Aorta (tissue), 5 donors: ENCODE measurements around the gene EZR. TPM values are rescaled to one million over a fixed set of nuclear protein-coding genes. Genes with fewer than 3 reads are reported as not detected.
A peak's percentile ranks its signal among the peaks of the same experiment; 100 is the strongest.
"Not testable (repeated sequence)": the region's sequence is repeated elsewhere in the genome, so short reads cannot be mapped to it uniquely, and the experiment has no call there.

Experiments used
- ATAC-seq: fragments of 200-7000 bp; cut with Tn5 transposase; one replicate; pipeline ENCODE4 v1.9.1; 2022; ENCODE audit warnings: moderate library complexity; ENCODE audit not compliant: low FRiP score
- DNase-seq, 2 donors: peaks; one replicate each; pipeline ENCODE4 v3.0.0-alpha.2; 2020
- H3K27ac ChIP-seq, 2 donors: one replicate each; pipeline ENCODE4 v1.5.1; 2013; ENCODE audit warnings: low read length in 2 of 2, mild to moderate bottlenecking in 2 of 2, moderate library complexity in 2 of 2, control low read depth in 1 of 2, inconsistent platforms in 1 of 2, low read depth in 1 of 2
- H3K27me3 ChIP-seq, 2 donors: one replicate each; pipeline ENCODE4 v1.6.1; 2013; ENCODE audit warnings: control low read depth in 1 of 2, low read length in 1 of 2, mild to moderate bottlenecking in 1 of 2, moderate library complexity in 1 of 2; ENCODE audit not compliant: insufficient read depth in 2 of 2, control insufficient read depth in 1 of 2
- H3K36me3 ChIP-seq, 2 donors: one replicate each; pipeline ENCODE4 v1.6.1; 2013; ENCODE audit warnings: control low read depth in 1 of 2, low read length in 1 of 2, mild to moderate bottlenecking in 1 of 2; ENCODE audit not compliant: insufficient read depth in 2 of 2, control insufficient read depth in 1 of 2
- H3K4me1 ChIP-seq, 2 donors: one replicate each; pipeline ENCODE4 v1.6.1; 2013; ENCODE audit warnings: low read length in 2 of 2, control low read depth in 1 of 2, mild to moderate bottlenecking in 1 of 2, moderate library complexity in 1 of 2; ENCODE audit not compliant: insufficient read depth in 2 of 2, control insufficient read depth in 1 of 2
- H3K4me3 ChIP-seq, 2 donors: one replicate each; pipeline ENCODE4 v1.5.1; 2013; ENCODE audit warnings: low read length in 2 of 2, control low read depth in 1 of 2, mild to moderate bottlenecking in 1 of 2
- H3K9me3 ChIP-seq: one replicate; pipeline ENCODE4 v1.6.1; 2013; ENCODE audit warnings: mild to moderate bottlenecking, low read length; ENCODE audit not compliant: control insufficient read depth
- WGBS, 2 donors: extraction: QIAGEN DNeasy Blood & Tissue Kit; methylation state at CpG; one replicate each; pipeline ENCODE4 v1.1.7; 2013; 5-methylcytosine and 5-hydroxymethylcytosine counted together
- intact Hi-C, 2 donors: fragments of 100-400 bp; cut with DNase I; formaldehyde crosslinking; loops; one replicate each; pipeline versions ENCODE4 v1.14.2 to v1.15.0; 2022
- polyA plus RNA-seq, 2 donors: library from polyadenylated mRNA; stranded (reverse); fragments of 200-250 nt; gene quantifications; one replicate each; pipeline ENCODE4 v1.2.3, GENCODE V29; 2013
- total RNA-seq, 2 donors: library from RNA; stranded (reverse); fragmentation: NEBNext Ultra II Directional; extraction: Animal tissue kit (Norgen Biotek cat#: 25700); gene quantifications; one replicate each; pipeline ENCODE4 v1.2.1, GENCODE V29; 2021
- donor health status: healthy with polysubstance abuse.
- donor health status: Bipolar disorder and iron deficiency.
- donor health status: DM: no; HTN: no; CAD: no.
- donor health status: DM: no; HTN: no; CAD: no.
- donor health status: DM: yes; HTN: yes; CAD: no.

The EZR gene
- total and polyA plus RNA-seq, 4 donors: 13.4 to 127 (median 50.5) TPM

GRCh38 chr6:158825038-158825950 is 6.1 kb upstream of the EZR start:
- Histone ChIP-seq H3K27ac (no peak overlapping the region), H3K4me1 (no peaks in the 10 kb centered on the region), H3K27me3 (no peaks in the 10 kb centered on the region), H3K4me3 (no peak overlapping the region), H3K9me3 (no peaks in the 10 kb centered on the region), H3K36me3 (no peaks in the 10 kb centered on the region)
- intact Hi-C loops: no loop called here
- WGBS, 2 donors: 85 to 90% methylated on average over 13 of the region's 13 CpGs
- no peak for DNase-seq
- no peak for ATAC-seq

- ATAC-seq: not testable (repeated sequence)
Measured at GRCh38 chr6:158823616-158824015, 4.4 kb upstream of the EZR start.

GRCh38 chr6:158819977-158820622 is 932 bp upstream of the EZR start:
- WGBS, 2 donors: 94 to 95% methylated on average over 6 of the region's 6 CpGs
- H3K4me3 ChIP-seq: no peak overlapping the region
- H3K27ac ChIP-seq: no peak overlapping the region
- H3K36me3 ChIP-seq: no peaks in the 10 kb centered on the region
- no peaks in the 10 kb centered on the region for H3K9me3 ChIP-seq
- intact Hi-C loops: loop anchor here (5.0 to 10.0 kb wide), 2 partner anchors 47 to 115 kb away; no protein-coding TSS in a partner anchor
- ATAC-seq (no peak), DNase-seq (no peak)
- H3K27me3 ChIP-seq: no peaks in the 10 kb centered on the region
- no peaks in the 10 kb centered on the region for H3K4me1 ChIP-seq

More at GRCh38 chr6:158823616-158824015, 4.4 kb upstream of the EZR start:
- H3K36me3 ChIP-seq, H3K4me1 ChIP-seq, H3K9me3 ChIP-seq, intact Hi-C loops, H3K4me3 ChIP-seq, DNase-seq, H3K27ac ChIP-seq, H3K27me3 ChIP-seq: not testable (repeated sequence)
- 95 to 97% methylated on average over 4 of the region's 4 CpGs for WGBS, 2 donors

- DNase-seq: peak; percentile 81 to 88
- intact Hi-C loops: loop anchor here (5.0 to 10.0 kb wide), 2 partner anchors 49 to 114 kb away; no protein-coding TSS in a partner anchor
- Histone ChIP-seq H3K27me3 (no peaks in the 10 kb centered on the region), H3K4me3 (peak overlapping the region; percentile 86 to 94), H3K36me3 (no peaks in the 10 kb centered on the region), H3K27ac (peak overlapping the region; percentile 34 to 50), H3K9me3 (no peaks in the 10 kb centered on the region), H3K4me1 (no peaks in the 10 kb centered on the region)
- peak; percentile 71 for ATAC-seq
- 1% methylated on average over 23 to 63 of the region's 63 CpGs for WGBS, 2 donors
Measured at GRCh38 chr6:158818581-158819212, 471 bp downstream of the EZR start.

- Histone ChIP-seq H3K4me1 (no peaks in the 10 kb centered on the region), H3K4me3 (peak overlapping the region; percentile 86 to 94), H3K9me3 (no peaks in the 10 kb centered on the region), H3K36me3 (no peaks in the 10 kb centered on the region), H3K27ac (peak overlapping the region; percentile 26 to 34), H3K27me3 (no peaks in the 10 kb centered on the region)
- WGBS, 2 donors: 1% methylated on average over 56 to 61 of the region's 61 CpGs
- DNase-seq (peak; percentile 85 to 94), ATAC-seq (peak; percentile 88)
- intact Hi-C loops: loop anchor here (2.0 to 10.0 kb wide), 3 partner anchors 49 to 113 kb away; no protein-coding TSS in a partner anchor
Measured at GRCh38 chr6:158817728-158818580, 1.2 kb downstream of the EZR start.

GRCh38 chr6:158816803-158817727 is 2.1 kb downstream of the EZR start:
- intact Hi-C loops: loop anchor here (2.0 to 10.0 kb wide), 3 partner anchors 50 to 112 kb away; no protein-coding TSS in a partner anchor
- peak overlapping the region; percentile 70 to 86 for H3K4me3 ChIP-seq
- 37 to 38% methylated on average over 20 of the region's 20 CpGs for WGBS, 2 donors
- no peaks in the 10 kb centered on the region for H3K9me3 ChIP-seq
- H3K27me3 ChIP-seq: no peaks in the 10 kb centered on the region
- no peak overlapping the region for H3K27ac ChIP-seq
- H3K4me1 ChIP-seq: no peaks in the 10 kb centered on the region
- ATAC-seq (peak; percentile 20), DNase-seq (no peak)
- no peaks in the 10 kb centered on the region for H3K36me3 ChIP-seq

GRCh38 chr6:158816329-158816728 is 2.8 kb downstream of the EZR start:
- Histone ChIP-seq H3K36me3 (no peaks in the 10 kb centered on the region), H3K27ac (no peak overlapping the region), H3K27me3 (no peaks in the 10 kb centered on the region), H3K9me3 (no peaks in the 10 kb centered on the region), H3K4me3 (no peak overlapping the region), H3K4me1 (no peaks in the 10 kb centered on the region)
- no peak for ATAC-seq
- 83 to 85% methylated on average over 5 of the region's 5 CpGs for WGBS, 2 donors
- no peak for DNase-seq
- intact Hi-C loops: loop anchor here (2.0 to 10.0 kb wide), 3 partner anchors 51 to 112 kb away; no protein-coding TSS in a partner anchor
